ENCODE results near the gene PCSK2. TPM values are rescaled to one million over a fixed set of nuclear protein-coding genes. Genes with fewer than 3 reads are reported as not detected.

The PCSK2 gene
- total RNA-seq, 1 donor from 2014 or later, result 1.0 TPM

DNA sequence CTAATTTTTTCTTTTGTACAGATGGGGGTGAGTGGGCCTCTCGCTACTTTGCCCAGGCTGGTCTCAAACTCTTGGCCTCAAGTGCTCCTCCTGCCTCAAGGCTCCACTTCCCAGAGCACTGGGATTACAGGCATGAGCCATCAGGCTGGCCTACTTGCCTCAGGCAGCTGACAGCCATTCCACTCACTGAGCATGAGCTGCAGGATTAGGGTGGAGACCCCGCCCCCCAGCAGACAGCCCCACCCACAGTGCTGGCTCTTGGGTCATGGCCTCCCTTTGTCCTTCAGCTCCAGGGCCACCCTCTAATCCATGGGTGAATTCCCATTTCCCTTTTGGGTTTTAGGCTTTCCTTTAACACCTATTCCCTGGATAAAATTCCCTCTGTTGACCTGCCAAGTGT lies 222.2 kb downstream of the PCSK2 start:
- H3K27ac Mint-ChIP-seq (ENCODE audit: unreplicated experiment), result no peak overlapping the region
- no peaks in the 10 kb centered on the region for H3K27me3 Mint-ChIP-seq (ENCODE audit: unreplicated experiment)
- H3K36me3 Mint-ChIP-seq (ENCODE audit: low read depth, unreplicated experiment), result no peaks in the 10 kb centered on the region
- no peaks in the 10 kb centered on the region for H3K9me3 Mint-ChIP-seq (ENCODE audit: unreplicated experiment)
- no peaks in the 10 kb centered on the region for H3K4me1 Mint-ChIP-seq (ENCODE audit: unreplicated experiment)
- no peak overlapping the region for H3K4me3 Mint-ChIP-seq (ENCODE audit: unreplicated experiment)
- DNase-seq (ENCODE audit: low spot score), result no peak
- TF ChIP-seq, protein P1, sequence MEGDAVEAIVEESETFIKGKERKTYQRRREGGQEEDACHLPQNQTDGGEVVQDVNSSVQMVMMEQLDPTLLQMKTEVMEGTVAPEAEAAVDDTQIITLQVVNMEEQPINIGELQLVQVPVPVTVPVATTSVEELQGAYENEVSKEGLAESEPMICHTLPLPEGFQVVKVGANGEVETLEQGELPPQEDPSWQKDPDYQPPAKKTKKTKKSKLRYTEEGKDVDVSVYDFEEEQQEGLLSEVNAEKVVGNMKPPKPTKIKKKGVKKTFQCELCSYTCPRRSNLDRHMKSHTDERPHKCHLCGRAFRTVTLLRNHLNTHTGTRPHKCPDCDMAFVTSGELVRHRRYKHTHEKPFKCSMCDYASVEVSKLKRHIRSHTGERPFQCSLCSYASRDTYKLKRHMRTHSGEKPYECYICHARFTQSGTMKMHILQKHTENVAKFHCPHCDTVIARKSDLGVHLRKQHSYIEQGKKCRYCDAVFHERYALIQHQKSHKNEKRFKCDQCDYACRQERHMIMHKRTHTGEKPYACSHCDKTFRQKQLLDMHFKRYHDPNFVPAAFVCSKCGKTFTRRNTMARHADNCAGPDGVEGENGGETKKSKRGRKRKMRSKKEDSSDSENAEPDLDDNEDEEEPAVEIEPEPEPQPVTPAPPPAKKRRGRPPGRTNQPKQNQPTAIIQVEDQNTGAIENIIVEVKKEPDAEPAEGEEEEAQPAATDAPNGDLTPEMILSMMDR (IDR thresholded peaks at IDR 0.05; ENCODE audit: unreplicated experiment), result no peak

DNA sequence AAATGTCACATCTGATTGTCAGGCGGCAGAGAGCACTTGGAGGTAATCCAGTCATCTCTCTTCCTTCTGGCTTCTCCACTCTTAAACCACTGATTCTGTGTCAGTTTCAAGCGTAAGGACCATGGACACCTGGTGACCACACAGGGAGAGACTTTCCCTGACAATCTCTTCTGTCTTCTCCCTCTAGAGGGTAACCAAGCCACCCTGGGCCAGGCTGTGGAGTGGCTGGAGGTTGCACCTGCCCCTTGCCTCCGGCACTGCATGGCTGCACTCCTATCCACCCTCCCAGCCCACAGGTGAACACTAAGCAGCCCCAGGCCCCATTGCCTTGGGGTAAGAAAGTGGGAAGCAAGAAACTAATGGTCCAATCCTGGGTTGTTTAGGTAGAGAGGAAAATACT lies 225.6 kb downstream of the PCSK2 start:
- Mint-ChIP-seq H3K27me3 (ENCODE audit: unreplicated experiment) (no peaks in the 10 kb centered on the region), H3K27ac (ENCODE audit: unreplicated experiment) (no peak overlapping the region), H3K9me3 (ENCODE audit: unreplicated experiment) (no peaks in the 10 kb centered on the region), H3K4me1 (ENCODE audit: unreplicated experiment) (no peaks in the 10 kb centered on the region), H3K4me3 (ENCODE audit: unreplicated experiment) (no peak overlapping the region), H3K36me3 (ENCODE audit: low read depth, unreplicated experiment) (no peaks in the 10 kb centered on the region)
- DNase-seq (ENCODE audit: low spot score), result no peak
- TF ChIP-seq, protein P1 (IDR thresholded peaks at IDR 0.05; ENCODE audit: unreplicated experiment), result no peak

GRCh38 chr20:17453592-17453991 lies 226.8 kb downstream of the PCSK2 start:
- Mint-ChIP-seq H3K4me1 (ENCODE audit: unreplicated experiment) (no peaks in the 10 kb centered on the region), H3K9me3 (ENCODE audit: unreplicated experiment) (no peaks in the 10 kb centered on the region), H3K4me3 (ENCODE audit: unreplicated experiment) (no peak overlapping the region), H3K27me3 (ENCODE audit: unreplicated experiment) (no peaks in the 10 kb centered on the region), H3K27ac (ENCODE audit: unreplicated experiment) (no peak overlapping the region), H3K36me3 (ENCODE audit: low read depth, unreplicated experiment) (no peaks in the 10 kb centered on the region)
- TF ChIP-seq, protein P1 (IDR thresholded peaks at IDR 0.05; ENCODE audit: unreplicated experiment), result no peak
- no peak for DNase-seq (ENCODE audit: low spot score)

DNA sequence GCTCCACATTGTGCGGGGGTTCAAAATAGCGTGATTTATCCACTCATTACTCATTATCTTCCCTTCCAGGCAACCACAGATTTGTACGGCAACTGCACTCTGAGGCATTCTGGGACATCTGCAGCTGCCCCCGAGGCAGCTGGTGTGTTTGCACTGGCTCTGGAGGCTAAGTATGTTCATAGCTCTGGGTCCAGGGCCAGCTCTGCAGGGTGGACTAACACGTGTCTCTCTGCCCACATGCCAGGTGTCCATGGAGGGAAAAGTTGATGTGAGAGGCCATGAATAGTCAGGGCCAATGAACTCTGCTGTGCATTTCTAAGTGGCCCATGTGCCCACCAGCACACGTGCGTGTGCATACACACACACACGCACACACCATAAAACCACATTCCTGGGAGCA lies 229.4 kb downstream of the PCSK2 start:
- Mint-ChIP-seq H3K9me3 (ENCODE audit: unreplicated experiment) (no peaks in the 10 kb centered on the region), H3K36me3 (ENCODE audit: low read depth, unreplicated experiment) (no peaks in the 10 kb centered on the region), H3K4me1 (ENCODE audit: unreplicated experiment) (no peaks in the 10 kb centered on the region), H3K4me3 (ENCODE audit: unreplicated experiment) (no peak overlapping the region), H3K27me3 (ENCODE audit: unreplicated experiment) (peaks cover 2% of the 10 kb centered on the region), H3K27ac (ENCODE audit: unreplicated experiment) (no peak overlapping the region)
- TF ChIP-seq, protein P1 (IDR thresholded peaks at IDR 0.05; ENCODE audit: unreplicated experiment), result no peak
- no peak for DNase-seq (ENCODE audit: low spot score)

DNA sequence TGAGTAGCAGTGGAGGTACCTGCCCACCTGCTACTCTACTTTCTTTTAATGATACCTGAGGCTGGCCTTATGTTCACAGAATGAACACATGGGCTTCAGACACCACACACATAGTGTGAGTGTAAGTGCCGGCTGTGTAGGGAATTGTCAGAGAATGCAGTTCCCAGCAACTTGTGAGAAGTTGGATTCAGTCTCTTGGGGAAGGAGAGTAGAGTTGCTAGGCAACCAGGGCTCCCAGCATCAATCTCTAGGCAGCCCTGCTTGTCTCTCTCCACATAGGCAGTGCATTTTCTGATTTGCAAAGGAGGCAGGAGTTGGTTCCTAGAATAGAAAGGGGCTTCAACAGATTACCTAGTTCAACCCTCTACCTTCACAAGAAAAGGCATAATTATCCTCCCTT lies 230.2 kb downstream of the PCSK2 start:
- Mint-ChIP-seq H3K36me3 (ENCODE audit: low read depth, unreplicated experiment) (no peaks in the 10 kb centered on the region), H3K27ac (ENCODE audit: unreplicated experiment) (no peak overlapping the region), H3K9me3 (ENCODE audit: unreplicated experiment) (no peaks in the 10 kb centered on the region), H3K4me3 (ENCODE audit: unreplicated experiment) (no peak overlapping the region), H3K27me3 (ENCODE audit: unreplicated experiment) (peaks cover 2% of the 10 kb centered on the region), H3K4me1 (ENCODE audit: unreplicated experiment) (no peaks in the 10 kb centered on the region)
- TF ChIP-seq, protein P1 (IDR thresholded peaks at IDR 0.05; ENCODE audit: unreplicated experiment), result no peak
- no peak for DNase-seq (ENCODE audit: low spot score)
